ENCODE results near the gene CHST13. TPM values are rescaled to one million over a fixed set of nuclear protein-coding genes. Genes with fewer than 3 reads are reported as not detected.

The CHST13 gene
- total and polyA plus RNA-seq, 2 of the 4 experiments (the other 2 are of a cell fraction) = not detected

DNA sequence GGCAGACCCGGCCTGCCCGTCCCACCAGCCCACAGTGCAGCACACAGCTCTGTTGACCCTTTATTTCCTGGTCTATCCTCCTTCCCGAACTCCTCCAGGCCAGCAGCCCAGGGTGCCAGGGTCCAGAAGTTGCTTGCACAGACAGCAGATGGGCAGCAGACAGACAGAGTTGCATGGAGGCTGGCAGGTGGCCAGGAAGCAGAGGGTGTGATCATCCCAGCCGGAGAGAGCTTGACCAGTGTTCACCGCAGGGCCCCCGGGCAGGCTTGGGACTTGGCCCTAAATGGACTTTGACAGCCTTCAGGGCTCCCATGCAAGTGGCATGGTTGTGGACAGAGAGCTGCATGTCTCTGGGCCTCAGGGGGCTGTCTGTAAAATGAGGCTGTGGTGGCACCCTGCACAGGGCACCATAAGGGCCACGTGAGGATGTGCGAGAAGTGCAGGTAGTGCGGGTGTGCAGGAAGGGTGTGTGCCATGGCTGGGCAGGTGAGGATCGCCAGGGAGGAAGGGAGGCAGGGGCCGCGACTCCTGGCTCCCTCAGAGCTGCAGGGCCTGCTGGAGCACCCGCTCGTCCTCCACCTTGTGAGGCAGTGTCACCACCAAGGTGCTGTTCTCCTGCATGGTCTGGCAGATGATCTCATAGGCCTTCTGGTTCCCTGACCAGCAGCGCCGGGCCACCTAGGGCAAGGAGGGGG, 42.0 kb upstream of the CHST13 start:
- peaks cover 2% of the 10 kb centered on the region; the same call in 1 of the 2 replicates for H3K27me3 ChIP-seq (ENCODE audit: control insufficient read depth, insufficient read depth, low read length)
- H3K14ac ChIP-seq (replicated peaks; ENCODE audit: low read depth, low read length) = no peak overlapping the region
- no peak overlapping the region for H3K9ac ChIP-seq (ENCODE audit: low read depth, low read length)
- no peak overlapping the region for H2AK9ac ChIP-seq (replicated peaks; ENCODE audit: low read depth, low read length, poor library complexity)
- no peaks in the 10 kb centered on the region for H3K9me3 ChIP-seq (ENCODE audit: control insufficient read depth, insufficient read depth, low read length)
- no peak overlapping the region for H3K23ac ChIP-seq (ENCODE audit: low read depth, low read length)
- no peaks in the 10 kb centered on the region for H3K9me1 ChIP-seq (ENCODE audit: insufficient read depth, low read length)
- H3K4me3 ChIP-seq (ENCODE audit: insufficient read depth, low read depth, low read length) = no peak overlapping the region
- WGBS, 2 experiments (ENCODE audit: extremely low coverage in 2 of 2, insufficient read length in 1 of 2) = 72% methylated on average over 8 of the region's 16 CpGs; no CpG with 5 or more reads in 1 of the 2 experiments
- H4K20me1 ChIP-seq (ENCODE audit: insufficient read depth, low read length) = no peaks in the 10 kb centered on the region
- H3K4me1 ChIP-seq (ENCODE audit: control insufficient read depth, insufficient read depth, low read length) = no peaks in the 10 kb centered on the region
- ChIA-PET CTCF (interaction anchor here (0.6 kb wide), 1 partner anchor 17 kb away, joined by 3 read pairs; no protein-coding TSS in a partner anchor), POLR2A (ENCODE audit: unreplicated experiment) (interaction anchor here (0.8 kb wide), 1 partner anchor 10 kb away, joined by 5 read pairs; no protein-coding TSS in a partner anchor)
- H2BK120ac ChIP-seq (ENCODE audit: low read depth, low read length) = no peak overlapping the region
- H3K4me2 ChIP-seq (ENCODE audit: low read depth, low read length) = no peak overlapping the region
- no peaks in the 10 kb centered on the region for H3K36me3 ChIP-seq (ENCODE audit: control insufficient read depth, insufficient read depth, low read length)
- H2BK20ac ChIP-seq (ENCODE audit: low read depth, low read length) = no peak overlapping the region
- H2BK5ac ChIP-seq (ENCODE audit: low read depth, low read length, poor library complexity, severe bottlenecking) = no peak overlapping the region
- ATAC-seq (ENCODE audit: low read depth) (peak; percentile 27), DNase-seq (peak; percentile 27)
- in situ Hi-C loops (cut with MboI; ENCODE audit: low sequenced_read_pairs) = no loop called here
- no peak overlapping the region for H4K8ac ChIP-seq (ENCODE audit: low read depth in 2 of 2, low read length in 2 of 2)
- TF ChIP-seq MAZ (IDR thresholded peaks at IDR 0.05; ENCODE audit: borderline replicate concordance, low read depth, low read length) (no peak), NFE2L2 (IDR thresholded peaks at IDR 0.05; ENCODE audit: low read depth, low read length) (no peak), RFX5 (IDR thresholded peaks at IDR 0.05; ENCODE audit: low read depth, low read length) (no peak), SMC3 (IDR thresholded peaks at IDR 0.05; ENCODE audit: low read depth, low read length) (no peak), BHLHE40 (IDR thresholded peaks at IDR 0.05; ENCODE audit: low read depth, low read length) (no peak)
- TF ChIP-seq, protein P1, sequence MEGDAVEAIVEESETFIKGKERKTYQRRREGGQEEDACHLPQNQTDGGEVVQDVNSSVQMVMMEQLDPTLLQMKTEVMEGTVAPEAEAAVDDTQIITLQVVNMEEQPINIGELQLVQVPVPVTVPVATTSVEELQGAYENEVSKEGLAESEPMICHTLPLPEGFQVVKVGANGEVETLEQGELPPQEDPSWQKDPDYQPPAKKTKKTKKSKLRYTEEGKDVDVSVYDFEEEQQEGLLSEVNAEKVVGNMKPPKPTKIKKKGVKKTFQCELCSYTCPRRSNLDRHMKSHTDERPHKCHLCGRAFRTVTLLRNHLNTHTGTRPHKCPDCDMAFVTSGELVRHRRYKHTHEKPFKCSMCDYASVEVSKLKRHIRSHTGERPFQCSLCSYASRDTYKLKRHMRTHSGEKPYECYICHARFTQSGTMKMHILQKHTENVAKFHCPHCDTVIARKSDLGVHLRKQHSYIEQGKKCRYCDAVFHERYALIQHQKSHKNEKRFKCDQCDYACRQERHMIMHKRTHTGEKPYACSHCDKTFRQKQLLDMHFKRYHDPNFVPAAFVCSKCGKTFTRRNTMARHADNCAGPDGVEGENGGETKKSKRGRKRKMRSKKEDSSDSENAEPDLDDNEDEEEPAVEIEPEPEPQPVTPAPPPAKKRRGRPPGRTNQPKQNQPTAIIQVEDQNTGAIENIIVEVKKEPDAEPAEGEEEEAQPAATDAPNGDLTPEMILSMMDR (conservative IDR thresholded peaks at IDR 0.05; ENCODE audit: low read depth, low read length) = no peak
- no peak overlapping the region for H3K18ac ChIP-seq (ENCODE audit: low read depth, low read length)
- dilution Hi-C loops (cut with HindIII; ENCODE audit: low sequenced_read_pairs, unreplicated experiment) = no loop called here
- no peaks in the 10 kb centered on the region for H3K79me1 ChIP-seq (ENCODE audit: low read depth in 1 of 2, low read length in 2 of 2)
- H2BK15ac ChIP-seq (ENCODE audit: low read depth, low read length) = no peak overlapping the region
- H3K56ac ChIP-seq (ENCODE audit: extremely low read depth, insufficient read depth, low read length) = no peak overlapping the region
- H2AFZ ChIP-seq (replicated peaks; ENCODE audit: low read length, poor library complexity) = no peak overlapping the region
- H4K91ac ChIP-seq (ENCODE audit: insufficient read depth, low read depth, low read length) = no peak overlapping the region
- no peak overlapping the region for H3K4ac ChIP-seq (ENCODE audit: low read depth, low read length)
- no peak overlapping the region for H3K27ac ChIP-seq (ENCODE audit: insufficient read depth, low read length)
- no TSS peak for BruUV-seq (replicated peaks)
- no peak overlapping the region for H2AK5ac ChIP-seq (ENCODE audit: low read depth, low read length)
- intact Hi-C loops (cut with micrococcal nuclease) = no loop called here
- H4K5ac ChIP-seq (ENCODE audit: low read depth, low read length) = no peak overlapping the region
